NCI-H345 (cell line): ENCODE measurements around the gene COA6.

ENCODE experiments used
- DNase-seq: peaks from one replicate; lab custom pipeline; 2025; lab: John Stamatoyannopoulos, UW

Gene COA6

GRCh38 chr1:234412830-234413229 lies 39.6 kb downstream of the COA6 start:
- no peak for DNase-seq

GRCh38 chr1:234413485-234413884 lies 40.2 kb downstream of the COA6 start:
- DNase-seq = no peak

- DNase-seq = no peak
Observed at GRCh38 chr1:234413990-234414389, 40.7 kb downstream of the COA6 start.

GRCh38 chr1:234427950-234428646 lies 54.8 kb downstream of the COA6 start:
- DNase-seq = no peak

- no peak for DNase-seq
Observed at GRCh38 chr1:234429434-234429806, 56.2 kb downstream of the COA6 start.

- no peak for DNase-seq
Observed at GRCh38 chr1:234430691-234431090, 57.4 kb downstream of the COA6 start.

GRCh38 chr1:234431255-234431654 lies 58.0 kb downstream of the COA6 start:
- DNase-seq = no peak

- DNase-seq = no peak
Observed at GRCh38 chr1:234433563-234434285, 60.5 kb downstream of the COA6 start.
